Measurements from ENCODE around the gene TNMD. TPM values are rescaled to one million over a fixed set of nuclear protein-coding genes. Genes with fewer than 3 reads are reported as not detected.
A peak's percentile ranks its signal among the peaks of the same experiment; 100 is the strongest.

TNMD gene
- total RNA-seq, 1 experiment from 2014 or later, result not detected

DNA sequence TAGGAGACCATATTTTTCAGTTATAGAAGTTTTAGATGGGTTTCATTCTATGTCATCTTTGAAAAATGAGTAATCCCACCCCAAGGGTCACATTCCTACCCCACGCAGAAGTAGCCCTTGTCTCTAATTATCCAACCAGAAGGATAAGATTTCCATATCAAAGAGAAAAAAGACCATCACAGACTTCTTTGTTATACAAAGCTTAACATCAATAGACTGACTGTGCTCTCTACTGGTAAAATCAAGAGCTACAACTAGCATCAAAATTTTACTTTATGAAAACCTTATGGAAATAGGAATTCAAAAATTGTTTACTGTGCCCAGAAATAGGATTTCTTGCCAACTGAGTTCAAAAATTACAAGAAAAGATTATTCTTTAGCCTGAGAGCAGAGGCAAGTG, 24.9 kb downstream of the TNMD start:
- intact Hi-C loops (cut with micrococcal nuclease), result no loop called here
- TF ChIP-seq EZH2phosphoT487 (IDR thresholded peaks at IDR 0.05; ENCODE audit: borderline replicate concordance, low read length), result no peak
- peak; percentile 46; the same call in 1 of the 2 replicates for TF ChIP-seq CTCF (conservative IDR thresholded peaks at IDR 0.05; ENCODE audit: low read depth, low read length)
- TF ChIP-seq EZH2 (IDR thresholded peaks at IDR 0.05; ENCODE audit: low read length, unreplicated experiment), result no peak
- no peak overlapping the region for H3K4me2 ChIP-seq (ENCODE audit: low read length)
- no peak overlapping the region for H3K9ac ChIP-seq (ENCODE audit: low read length)
- no peaks in the 10 kb centered on the region for H3K36me3 ChIP-seq (ENCODE audit: low read depth, low read length)
- POLR2A ChIA-PET (ENCODE audit: unreplicated experiment), result no interaction called here
- no peaks in the 10 kb centered on the region for H3F3A ChIP-seq (ENCODE audit: low read length, unreplicated experiment)
- no peaks in the 10 kb centered on the region for H3K9me2 ChIP-seq (replicated peaks; ENCODE audit: low read length)
- BruUV-seq (replicated peaks), result no TSS peak
- CTCF ChIA-PET, result interaction anchor here (0.8 kb wide), 1 partner anchor 97 kb away, joined by 5 read pairs; no protein-coding TSS in a partner anchor
- no peak overlapping the region for H3K27ac ChIP-seq (ENCODE audit: low read length)
- H2AFZ ChIP-seq (ENCODE audit: low read length), result no peak overlapping the region
- H3K9me3 ChIP-seq (ENCODE audit: low read length), result no peaks in the 10 kb centered on the region
- H3K4me1 ChIP-seq (ENCODE audit: insufficient read depth, low read length), result no peaks in the 10 kb centered on the region
- H3K27me3 ChIP-seq (ENCODE audit: low read length), result no peaks in the 10 kb centered on the region; the same call in 1 of the 2 replicates
- DNase-seq, result peak; percentile 4
- no peaks in the 10 kb centered on the region for H4K20me1 ChIP-seq (ENCODE audit: low read length)
- no peak for ATAC-seq
- no peak overlapping the region for H3K4me3 ChIP-seq (ENCODE audit: low read length)
- H3K79me2 ChIP-seq (ENCODE audit: low read length), result no peaks in the 10 kb centered on the region

DNA sequence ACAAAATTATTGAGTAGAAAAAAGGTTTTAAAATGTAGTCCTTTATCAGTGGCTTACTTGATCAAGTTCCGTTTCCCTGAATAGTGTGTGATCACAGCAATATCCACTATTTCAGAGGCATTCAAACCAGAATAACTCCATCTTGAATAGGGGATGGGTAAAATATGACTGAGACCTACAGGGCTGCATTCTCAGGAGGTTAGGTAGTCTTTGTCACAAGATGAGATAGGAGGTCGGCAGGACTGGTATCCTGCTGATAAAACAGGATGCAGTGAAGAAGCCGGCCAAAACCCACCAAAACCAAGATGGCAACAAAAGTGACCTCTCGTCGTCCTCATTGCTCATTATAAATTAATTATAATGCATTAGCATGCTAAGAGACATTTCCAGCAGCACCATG, 27.2 kb downstream of the TNMD start:
- H3K9me2 ChIP-seq (replicated peaks; ENCODE audit: low read length), result no peaks in the 10 kb centered on the region
- H3K27me3 ChIP-seq (ENCODE audit: low read length), result no peaks in the 10 kb centered on the region; the same call in 1 of the 2 replicates
- no peaks in the 10 kb centered on the region for H3K36me3 ChIP-seq (ENCODE audit: low read depth, low read length)
- no peaks in the 10 kb centered on the region for H4K20me1 ChIP-seq (ENCODE audit: low read length)
- ATAC-seq, result no peak
- no peak for TF ChIP-seq EZH2phosphoT487 (IDR thresholded peaks at IDR 0.05; ENCODE audit: borderline replicate concordance, low read length)
- no peak for TF ChIP-seq EZH2 (IDR thresholded peaks at IDR 0.05; ENCODE audit: low read length, unreplicated experiment)
- no peak for TF ChIP-seq CTCF (conservative IDR thresholded peaks at IDR 0.05; ENCODE audit: low read depth, low read length)
- no peak overlapping the region for H3K27ac ChIP-seq (ENCODE audit: low read length)
- POLR2A ChIA-PET (ENCODE audit: unreplicated experiment), result no interaction called here
- H3K4me1 ChIP-seq (ENCODE audit: insufficient read depth, low read length), result no peaks in the 10 kb centered on the region
- peak overlapping the region; percentile 39; the same call in 1 of the 2 replicates for H3K4me2 ChIP-seq (ENCODE audit: low read length)
- no peak overlapping the region for H3K4me3 ChIP-seq (ENCODE audit: low read length)
- intact Hi-C loops (cut with micrococcal nuclease), result no loop called here
- H3K9me3 ChIP-seq (ENCODE audit: low read length), result no peaks in the 10 kb centered on the region
- H2AFZ ChIP-seq (ENCODE audit: low read length), result 0 out of 2 replicates have a peak overlapping the region, but pooled peaks have one; percentile 34
- H3K9ac ChIP-seq (ENCODE audit: low read length), result no peak overlapping the region
- no peaks in the 10 kb centered on the region for H3K79me2 ChIP-seq (ENCODE audit: low read length)
- no TSS peak for BruUV-seq (replicated peaks)
- no peak for DNase-seq
- CTCF ChIA-PET, result no interaction called here
- H3F3A ChIP-seq (ENCODE audit: low read length, unreplicated experiment), result no peaks in the 10 kb centered on the region

DNA sequence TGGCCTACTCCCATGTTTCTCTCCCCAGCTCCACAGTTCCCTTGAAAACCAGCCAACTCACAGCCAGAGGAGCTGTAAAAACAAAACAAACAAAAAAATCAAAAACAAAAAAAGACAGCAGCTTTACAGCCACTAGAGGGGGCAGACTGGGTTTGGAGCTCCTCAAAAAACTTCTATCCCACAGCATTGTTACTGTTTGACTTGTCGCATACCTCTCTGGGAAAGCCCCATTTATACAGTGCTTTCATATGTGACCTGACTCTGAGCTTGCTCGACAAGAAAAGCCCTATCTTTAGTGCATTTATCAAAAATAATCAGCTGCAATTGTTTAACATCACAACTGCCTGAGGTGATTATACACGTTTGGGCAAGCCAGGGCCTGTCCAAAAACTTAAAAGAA, 30.3 kb downstream of the TNMD start:
- DNase-seq, result peak; percentile 78
- CTCF ChIA-PET, result interaction anchor here (1.0 to 1.9 kb wide), 4 partner anchors 22 to 154 kb away, joined by 3 to 21 read pairs (median 8); partner anchors contain the start of gene TSPAN6
- H3K9ac ChIP-seq (ENCODE audit: low read length), result no peak overlapping the region
- no peaks in the 10 kb centered on the region for H3K9me2 ChIP-seq (replicated peaks; ENCODE audit: low read length)
- intact Hi-C loops (cut with micrococcal nuclease), result loop anchor here (1.0 to 2.0 kb wide), 2 partner anchors 21 to 102 kb away; partner anchors contain the start of gene TSPAN6
- H3K9me3 ChIP-seq (ENCODE audit: low read length), result no peaks in the 10 kb centered on the region
- H2AFZ ChIP-seq (ENCODE audit: low read length), result peak overlapping the region; percentile 35; the same call in 1 of the 2 replicates
- H3K79me2 ChIP-seq (ENCODE audit: low read length), result no peaks in the 10 kb centered on the region
- H3F3A ChIP-seq (ENCODE audit: low read length, unreplicated experiment), result no peaks in the 10 kb centered on the region
- no peak overlapping the region for H3K4me3 ChIP-seq (ENCODE audit: low read length)
- H3K4me2 ChIP-seq (ENCODE audit: low read length), result no peak overlapping the region; the same call in 1 of the 2 replicates
- BruUV-seq (replicated peaks), result no TSS peak
- no peak overlapping the region for H3K27ac ChIP-seq (ENCODE audit: low read length)
- H3K4me1 ChIP-seq (ENCODE audit: insufficient read depth, low read length), result no peaks in the 10 kb centered on the region
- H3K36me3 ChIP-seq (ENCODE audit: low read depth, low read length), result no peaks in the 10 kb centered on the region
- ATAC-seq, result peak; percentile 63
- POLR2A ChIA-PET (ENCODE audit: unreplicated experiment), result no interaction called here
- TF ChIP-seq EZH2phosphoT487 (IDR thresholded peaks at IDR 0.05; ENCODE audit: borderline replicate concordance, low read length), result no peak
- peak; percentile 67 for TF ChIP-seq CTCF (conservative IDR thresholded peaks at IDR 0.05; ENCODE audit: low read depth, low read length)
- TF ChIP-seq EZH2 (IDR thresholded peaks at IDR 0.05; ENCODE audit: low read length, unreplicated experiment), result no peak
- no peaks in the 10 kb centered on the region for H4K20me1 ChIP-seq (ENCODE audit: low read length)
- H3K27me3 ChIP-seq (ENCODE audit: low read length), result no peaks in the 10 kb centered on the region

All from PC-3 (cell line).